GM23338 (cell line): Measurements from ENCODE around the gene PPM1E.

ENCODE experiments used
- CREB1 ChIP-seq: fragments of 250-450 bp; sonication (Bioruptor Pico); IDR thresholded peaks from 2 replicates; pipeline ENCODE4 v1.5.0; 2020; ENCODE audit warnings: low read depth, mild to moderate bottlenecking, moderate library complexity
- CTCF ChIP-seq, 2 experiments: fragments of 200-600 bp in 1 of 2; sonication (generic) in 1 of 2; conservative IDR thresholded peaks; 2 replicates each; pipeline versions ENCODE4 v1.5.1 to v1.6.1; 2016 to 2017; ENCODE audit warnings: antibody characterized with exemption in 2 of 2, low read depth in 2 of 2, mild to moderate bottlenecking in 2 of 2, moderate library complexity in 1 of 2
- ETS1 ChIP-seq: IDR thresholded peaks from 2 replicates; pipeline ENCODE4 v1.6.1; 2016; ENCODE audit warnings: antibody characterized with exemption
- REST ChIP-seq: IDR thresholded peaks from one replicate; pipeline ENCODE4 v1.6.1; 2018; ENCODE audit warnings: antibody characterized with exemption; ENCODE audit not compliant: unreplicated experiment

- TF ChIP-seq REST (no peak), CTCF (conservative IDR thresholded peaks at IDR 0.05; ENCODE audit: low read depth in 2 of 2) (no peak), CREB1 (CRISPR knock-in tag) (no peak), ETS1 (no peak)
Measured at GRCh38 chr17:58936295-58936694, 180.6 kb downstream of the PPM1E start.
